Common myeloid progenitor, CD34-positive (primary cell): Measurements from ENCODE around the gene HOXB2.
A peak's percentile ranks its signal among the peaks of the same experiment; 100 is the strongest.
"Not testable (repeated sequence)": the region's sequence is repeated elsewhere in the genome, so short reads cannot be mapped to it uniquely, and the experiment has no call there.

ENCODE experiments used
- CTCF ChIA-PET: fragments of 350-600 bp; sonication (Branson Sonifier 250); formaldehyde crosslinking; loops from one replicate; lab custom pipeline; 2021; ENCODE audit warnings: antibody characterized with exemption; lab: Charles Lee
- POLR2A ChIA-PET: fragments of 350-600 bp; sonication (Branson Sonifier 250); formaldehyde crosslinking; loops from one replicate; lab custom pipeline; 2021; ENCODE audit warnings: antibody characterized with exemption; lab: Charles Lee
- DNase-seq, 3 donors: peaks; one replicate each; pipeline versions ENCODE4 v3.0.0 to v3.0.0-alpha.2; 2013
- H3K27ac ChIP-seq, 2 experiments: 1 replicate in 1 of 2; 2 replicates in 1 of 2; pipeline ENCODE4 v1.7.0; 2013; ENCODE audit warnings: inconsistent platforms in 2 of 2, low read length in 2 of 2, mild to moderate bottlenecking in 2 of 2, low read depth in 1 of 2, moderate library complexity in 1 of 2; ENCODE audit not compliant: severe bottlenecking in 2 of 2, insufficient read depth in 1 of 2, poor library complexity in 1 of 2
- H3K27me3 ChIP-seq, 5 experiments: replicated peaks in 2 of 5; 1 replicate in 3 of 5; 2 replicates in 2 of 5; pipeline versions ENCODE4 v1.6.1 to v1.7.0; 2013; ENCODE audit warnings: low read length in 4 of 5, mild to moderate bottlenecking in 2 of 5, moderate library complexity in 2 of 5, inconsistent platforms in 1 of 5; ENCODE audit not compliant: insufficient read depth in 5 of 5, control insufficient read depth in 4 of 5
- H3K36me3 ChIP-seq, 4 experiments: 1 replicate in 2 of 4; 2 replicates in 2 of 4; pipeline versions ENCODE4 v1.6.1 to v1.7.0; 2013; ENCODE audit warnings: low read length in 3 of 4, control low read depth in 1 of 4, mild to moderate bottlenecking in 1 of 4; ENCODE audit not compliant: control insufficient read depth in 4 of 4, insufficient read depth in 4 of 4
- H3K4me1 ChIP-seq, 4 experiments: 1 replicate in 3 of 4; 2 replicates in 1 of 4; pipeline versions ENCODE4 v1.6.1 to v1.7.1; 2013; ENCODE audit warnings: low read length in 3 of 4, mild to moderate bottlenecking in 3 of 4, control low read depth in 1 of 4, inconsistent platforms in 1 of 4, moderate library complexity in 1 of 4; ENCODE audit not compliant: control insufficient read depth in 4 of 4, insufficient read depth in 4 of 4; ENCODE audit errors: control extremely low read depth in 1 of 4
- H3K4me3 ChIP-seq, 7 experiments: 1 replicate in 4 of 7; 2 replicates in 3 of 7; pipeline versions ENCODE4 v1.5.1 to v1.7.0; 2013; ENCODE audit warnings: mild to moderate bottlenecking in 7 of 7, low read length in 6 of 7, moderate library complexity in 6 of 7, inconsistent platforms in 2 of 7, low read depth in 2 of 7, control low read depth in 1 of 7; ENCODE audit not compliant: insufficient read depth in 4 of 7, control insufficient read depth in 1 of 7; ENCODE audit errors: extremely low read depth in 1 of 7
- H3K9me3 ChIP-seq, 5 experiments: 1 replicate in 4 of 5; 2 replicates in 1 of 5; pipeline versions ENCODE4 v1.6.1 to v1.7.1; 2013; ENCODE audit warnings: low read length in 4 of 5, mild to moderate bottlenecking in 2 of 5, inconsistent platforms in 1 of 5, low read depth in 1 of 5, moderate library complexity in 1 of 5; ENCODE audit not compliant: control insufficient read depth in 4 of 5, insufficient read depth in 2 of 5; ENCODE audit errors: control extremely low read depth in 1 of 5
- WGBS: methylation state at CpG from one replicate; pipeline ENCODE4 v1.1.5; 2013; ENCODE audit not compliant: insufficient coverage; 5-methylcytosine and 5-hydroxymethylcytosine counted together

The HOXB2 gene

DNA sequence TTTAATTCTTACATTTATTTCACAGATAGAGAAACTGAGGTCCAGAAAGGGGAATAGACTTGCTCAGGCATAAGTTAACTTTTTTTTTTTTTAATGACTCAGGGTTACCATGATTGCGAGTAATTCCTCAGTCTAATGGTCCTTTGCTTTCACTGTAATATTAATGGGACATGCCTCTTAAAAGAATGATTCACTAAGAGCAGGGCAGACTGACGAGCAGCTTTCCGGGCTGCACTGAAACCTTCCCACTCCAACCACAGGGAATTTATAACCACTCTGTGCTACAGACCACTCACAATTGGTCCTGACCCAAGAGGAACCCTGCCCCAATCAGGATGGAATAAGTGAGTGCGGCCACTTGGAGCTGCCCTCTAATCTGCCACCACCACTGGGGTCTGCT lies 5.7 kb downstream of the HOXB2 start:
- peak in 2 of 3 donors; percentile 65 to 73 for DNase-seq
- Histone ChIP-seq H3K36me3 (peaks cover 0 to 4% (median 2%) of the 10 kb centered on the region in 4 experiments), H3K4me3 (peak overlapping the region in 1 of 7 experiments; percentile 30), H3K4me1 (peaks cover 0 to 41% (median 24%) of the 10 kb centered on the region in 4 experiments), H3K27ac (no peak overlapping the region), H3K27me3 (no peaks in the 10 kb centered on the region), H3K9me3 (no peaks in the 10 kb centered on the region)
- ChIA-PET POLR2A (no interaction called here), CTCF (interaction anchor here (1.1 to 3.2 kb wide), 10 partner anchors 10 to 48 kb away, joined by 3 to 14 read pairs (median 5); no protein-coding TSS in a partner anchor)
- 29% methylated on average over 4 of the region's 4 CpGs for whole genome bisulfite sequencing

DNA sequence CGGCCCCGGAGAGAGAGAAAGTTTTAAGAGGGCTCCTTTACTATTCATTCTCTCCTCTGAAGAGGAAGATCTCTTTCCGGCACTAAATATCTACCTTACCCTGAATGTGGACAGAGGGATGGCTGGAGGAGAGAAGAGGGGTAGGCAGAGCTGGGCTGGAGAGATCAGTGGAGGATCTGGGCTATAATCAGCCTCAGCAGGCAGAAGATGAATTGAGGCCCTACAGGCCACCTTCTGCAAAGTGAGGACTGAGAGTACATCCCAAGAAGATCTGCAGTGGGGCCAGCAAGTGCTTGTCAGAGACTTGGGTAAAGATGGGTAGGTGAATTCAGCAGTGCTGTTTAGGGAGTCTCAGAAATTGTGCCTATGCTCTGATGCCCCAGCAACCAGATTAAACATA lies 7.6 kb downstream of the HOXB2 start:
- H3K9me3 ChIP-seq, result no peaks in the 10 kb centered on the region
- H3K27me3 ChIP-seq, result no peaks in the 10 kb centered on the region
- CTCF ChIA-PET, result no interaction called here
- POLR2A ChIA-PET, result no interaction called here
- no peak overlapping the region for H3K27ac ChIP-seq
- no peak overlapping the region for H3K4me3 ChIP-seq
- DNase-seq, result no peak
- no CpG with 5 or more reads among the region's 3 CpGs for WGBS
- peaks cover 0 to 35% (median 19%) of the 10 kb centered on the region in 4 experiments for H3K4me1 ChIP-seq
- H3K36me3 ChIP-seq, result peaks cover 0 to 2% (median 0%) of the 10 kb centered on the region in 4 experiments

DNA sequence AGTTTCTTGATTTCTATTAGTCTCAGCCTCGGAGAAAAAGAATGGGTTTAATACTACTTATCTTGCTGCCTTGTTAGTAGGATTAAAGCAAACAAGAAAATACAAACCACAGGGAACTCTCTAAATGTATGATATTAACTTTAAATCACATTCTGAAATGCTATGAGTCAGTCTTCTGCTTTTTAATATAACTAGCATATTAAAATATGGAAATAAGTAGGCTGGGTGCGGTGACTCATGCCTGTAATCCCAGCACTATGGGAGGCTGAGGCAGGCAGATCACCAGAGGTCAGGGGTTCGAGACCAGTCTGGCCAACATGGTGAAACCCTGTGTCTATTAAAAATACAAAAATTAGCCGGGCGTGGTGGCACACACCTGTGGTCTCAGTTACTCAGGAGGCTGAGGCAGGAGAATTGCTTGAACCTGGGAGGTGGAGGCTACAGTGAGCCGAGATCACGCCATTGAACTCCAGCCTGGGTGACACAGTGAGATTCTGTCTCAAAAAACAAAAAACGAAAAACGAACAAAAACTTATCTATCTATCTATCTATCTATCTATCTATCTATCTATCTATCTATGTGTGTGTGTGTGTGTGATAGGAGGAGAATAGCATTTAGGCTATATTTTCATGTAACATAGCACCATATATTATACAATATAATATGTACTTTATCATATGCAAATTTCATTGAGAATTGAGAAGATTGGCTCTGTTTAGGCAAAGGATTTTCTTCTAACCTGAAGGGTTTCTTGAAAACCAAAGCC lies 8.9 kb downstream of the HOXB2 start:
- H3K4me3 ChIP-seq, DNase-seq, H3K27me3 ChIP-seq, H3K9me3 ChIP-seq, H3K36me3 ChIP-seq, H3K27ac ChIP-seq: not testable (repeated sequence)
- WGBS, result 100% methylated on average over 6 of the region's 9 CpGs
- CTCF ChIA-PET, result interaction anchor here (0.8 kb wide), 1 partner anchor 9 kb away, joined by 3 read pairs; no protein-coding TSS in a partner anchor
- peaks cover 0 to 23% (median 9%) of the 10 kb centered on the region in 4 experiments for H3K4me1 ChIP-seq
- POLR2A ChIA-PET, result interaction anchor here (0.7 kb wide), 1 partner anchor 97 kb away, joined by 3 read pairs; no protein-coding TSS in a partner anchor

DNA sequence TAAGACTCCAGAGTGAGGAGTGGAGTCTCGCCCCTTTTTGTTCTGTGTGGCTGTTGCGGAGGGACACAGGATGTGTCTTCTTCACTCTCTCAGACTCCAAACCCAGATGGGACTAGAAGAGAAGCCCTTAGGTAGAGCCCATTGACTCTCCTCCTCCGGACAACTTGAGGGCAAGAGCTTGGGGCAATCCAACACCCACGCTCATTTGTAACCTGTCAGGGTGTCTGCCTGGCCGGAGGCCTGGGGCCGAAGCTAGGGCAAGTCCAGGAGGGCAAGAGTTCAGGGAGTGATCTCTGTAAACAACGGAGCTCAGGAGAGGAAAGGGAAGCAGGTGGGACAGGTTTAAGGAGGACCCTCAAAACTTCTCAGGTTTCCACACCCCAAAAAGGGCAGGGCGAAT lies 12.6 kb downstream of the HOXB2 start:
- WGBS, result 94% methylated on average over 7 of the region's 8 CpGs

DNA sequence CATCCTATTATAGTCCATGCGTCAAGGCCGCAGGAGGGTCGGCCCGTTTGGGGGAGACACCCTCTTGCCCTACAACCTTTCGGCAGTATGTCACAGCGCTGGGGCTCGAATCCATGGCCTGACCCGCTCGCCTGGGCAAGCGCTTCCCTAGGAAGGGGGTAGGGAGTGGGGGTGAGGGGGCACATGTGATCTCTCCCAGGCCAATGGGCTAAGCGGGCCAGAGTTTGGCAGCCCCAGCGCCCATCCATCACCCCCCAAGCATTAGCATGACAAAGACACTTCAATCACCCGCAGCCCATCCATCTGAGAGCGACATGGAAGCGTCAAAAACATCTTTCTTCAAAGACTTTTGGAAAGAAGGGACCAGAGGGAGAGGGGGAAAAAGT lies 14.0 kb downstream of the HOXB2 start, which contains the start of gene HOXB1:
Gene HOXB1, minus strand, starts transcription at position 125 of the 386 bp plus-strand sequence. Its CDS starts 107 bp downstream, at position 18.
- no CpG with 5 or more reads among the region's 15 CpGs for WGBS
- POLR2A ChIA-PET, result no interaction called here
- CTCF ChIA-PET, result interaction anchor here (1.6 kb wide), 1 partner anchor 24 kb away, joined by 3 read pairs; no protein-coding TSS in a partner anchor
- Histone ChIP-seq H3K4me1 (peaks cover 0 to 19% (median 5%) of the 10 kb centered on the region in 4 experiments), H3K9me3 (no peaks in the 10 kb centered on the region), H3K36me3 (no peaks in the 10 kb centered on the region), H3K27me3 (peaks cover 0 to 3% (median 0%) of the 10 kb centered on the region in 5 experiments), H3K27ac (no peak within 1 kb of the TSS), H3K4me3 (no peak within 1 kb of the TSS)
- no peak for DNase-seq

More for the DNA sequence above, 12.6 kb downstream of the HOXB2 start:
- no peak overlapping the region for H3K4me3 ChIP-seq
- H3K36me3 ChIP-seq, result no peaks in the 10 kb centered on the region
- peaks cover 0 to 6% (median under 1%) of the 10 kb centered on the region in 4 experiments for H3K4me1 ChIP-seq
- no peak overlapping the region for H3K27ac ChIP-seq
- H3K27me3 ChIP-seq, result no peaks in the 10 kb centered on the region
- ChIA-PET CTCF (interaction anchor here (1.6 to 1.7 kb wide), 2 partner anchors 25 to 54 kb away, joined by 3 to 4 read pairs; no protein-coding TSS in a partner anchor), POLR2A (no interaction called here)
- H3K9me3 ChIP-seq, result no peaks in the 10 kb centered on the region
- DNase-seq, result no peak

DNA sequence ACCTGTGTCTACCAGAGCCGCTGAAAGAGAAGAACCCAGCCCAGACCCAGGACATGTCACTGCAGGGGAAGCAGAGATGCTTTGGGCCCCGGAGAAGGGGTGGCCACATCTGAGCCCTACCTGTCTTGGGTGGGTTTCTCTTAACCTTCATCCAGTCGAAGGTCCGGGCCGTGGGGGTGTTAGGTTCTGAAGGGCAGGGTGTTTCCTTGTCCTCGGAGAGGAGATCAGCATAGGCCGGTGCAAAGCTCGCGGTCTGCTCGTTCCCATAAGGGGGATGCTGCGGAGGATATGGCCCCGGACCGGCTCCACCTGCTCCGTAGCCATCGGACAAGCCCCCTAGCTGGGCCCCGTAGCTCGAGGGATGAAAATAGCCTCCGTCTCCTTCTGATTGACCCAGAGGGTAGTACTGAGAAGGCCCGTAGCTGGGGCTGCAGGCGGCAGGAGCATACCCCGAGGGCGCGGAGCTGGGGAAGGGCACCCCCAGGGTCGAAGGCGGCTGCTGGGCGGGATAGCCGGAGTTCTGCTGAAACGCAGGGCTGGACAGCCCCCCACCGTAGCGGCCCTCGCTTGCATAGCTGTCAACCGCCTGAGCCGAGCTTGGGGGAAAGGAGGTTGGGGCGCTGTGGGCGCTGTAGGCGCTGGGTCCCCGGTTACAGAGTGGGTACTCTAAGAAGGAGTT lies 14.6 kb downstream of the HOXB2 start:
- H3K36me3 ChIP-seq, result no peaks in the 10 kb centered on the region
- H3K27ac ChIP-seq, result no peak overlapping the region
- H3K4me1 ChIP-seq, result peaks cover 0 to 19% (median 5%) of the 10 kb centered on the region in 4 experiments
- 94% methylated on average over 37 of the region's 37 CpGs for WGBS
- no peak overlapping the region for H3K4me3 ChIP-seq
- ChIA-PET POLR2A (no interaction called here), CTCF (interaction anchor here (1.5 kb wide), 1 partner anchor 32 kb away, joined by 3 read pairs; no protein-coding TSS in a partner anchor)
- H3K27me3 ChIP-seq, result peaks cover 0 to 3% (median 0%) of the 10 kb centered on the region in 5 experiments
- DNase-seq, result no peak
- no peaks in the 10 kb centered on the region for H3K9me3 ChIP-seq
